ENCODE measurements around the gene ID1. TPM values are rescaled to one million over a fixed set of nuclear protein-coding genes. Genes with fewer than 3 reads are reported as not detected.

The ID1 gene
- total and polyA plus RNA-seq, 2 of the 13 experiments (the other 11 are each of a cell fraction or from before 2014, with no cell fraction given), result 320 to 419 TPM

- Histone ChIP-seq H3K79me2 (ENCODE audit: insufficient read depth, low read length) (peaks cover 11% of the 10 kb centered on the region), H3K36me3 (replicated peaks in 1 of 2; ENCODE audit: control insufficient read depth in 1 of 2, insufficient read depth in 2 of 2, low read length in 2 of 2) (peaks cover 26 to 32% of the 10 kb centered on the region in 2 experiments), H3K9ac (ENCODE audit: insufficient read depth, low read depth, low read length) (peak overlapping the region; percentile 9), H3K4me2 (ENCODE audit: low read depth, low read length) (peak overlapping the region; percentile 9; the same call in 1 of the 2 replicates), H3K27ac (ENCODE audit: extremely low read length, insufficient read depth, low read length) (peak overlapping the region; percentile 57), H3K4me1 (ENCODE audit: insufficient read depth, low read length) (peaks cover 62% of the 10 kb centered on the region), H2AFZ (ENCODE audit: low read length) (no peak overlapping the region), H3K9me3 (ENCODE audit: low read length) (no peaks in the 10 kb centered on the region), H3K4me3 (replicated peaks in 1 of 3; ENCODE audit: insufficient read depth in 1 of 3, low read depth in 2 of 3, low read length in 3 of 3) (no peak overlapping the region), H3K27me3 (ENCODE audit: control insufficient read depth in 1 of 2, insufficient read depth in 2 of 2, low read length in 2 of 2) (no peaks in the 10 kb centered on the region; a peak in 1 of 5 replicates), H4K20me1 (ENCODE audit: insufficient read depth, low read length) (no peaks in the 10 kb centered on the region)
- FAIRE-seq (no peak), DNase-seq (ENCODE audit: low spot score) (peak; percentile 44), ATAC-seq (no peak)
- intact Hi-C loops (cut with micrococcal nuclease; ENCODE audit: unreplicated experiment), result no loop called here
- POLR2A ChIA-PET, result interaction anchor here (0.7 to 16.4 kb wide), 12 partner anchors 10 to 182 kb away, joined by 3 to 1427 read pairs (median 6); partner anchors contain the start of gene ID1
- CTCF ChIA-PET (ENCODE audit: low intra/inter-chr PET ratio, low total read pairs), result interaction anchor here (0.6 to 7.7 kb wide), 5 partner anchors 10 to 153 kb away, joined by 3 to 335 read pairs (median 11); no protein-coding TSS in a partner anchor
- 76% methylated on average over 8 of the region's 8 CpGs for WGBS (ENCODE audit: low lambda C conversion rate)
- in situ Hi-C loops (cut with HindIII; ENCODE audit: extremely low pct_ligation_motif_present, low pct_unique_long_range_greater_than_20kb), result no loop called here
- no TSS peak for BruUV-seq (replicated peaks)
- no peak for TF ChIP-seq ZNF275 (CRISPR knock-in tag; IDR thresholded peaks at IDR 0.05; ENCODE audit: borderline replicate concordance)
- no peak for TF ChIP-seq ZFAT (CRISPR knock-in tag; conservative IDR thresholded peaks at IDR 0.05)
- 0 out of 2 replicates have a peak, but pooled peaks have one; percentile 56 for TF ChIP-seq CHD4 (IDR thresholded peaks at IDR 0.05; ENCODE audit: borderline replicate concordance, low read length)
- TF ChIP-seq GABPA (IDR thresholded peaks at IDR 0.05; ENCODE audit: low read depth, low read length), result no peak
- TF ChIP-seq GABPA (CRISPR knock-in tag; IDR thresholded peaks at IDR 0.05; ENCODE audit: low read depth), result no peak
- no peak for TF ChIP-seq ZUFSP (CRISPR knock-in tag; IDR thresholded peaks at IDR 0.05; ENCODE audit: borderline replicate concordance)
- TF ChIP-seq MLX (CRISPR knock-in tag; IDR thresholded peaks at IDR 0.05), result no peak
- TF ChIP-seq FLYWCH1 (CRISPR knock-in tag; IDR thresholded peaks at IDR 0.05), result no peak
- TF ChIP-seq MED8 (CRISPR knock-in tag; IDR thresholded peaks at IDR 0.05; ENCODE audit: insufficient replicate concordance), result no peak
- TF ChIP-seq DPF2 (CRISPR knock-in tag; IDR thresholded peaks at IDR 0.05; ENCODE audit: borderline replicate concordance, low read depth), result 0 out of 2 replicates have a peak, but pooled peaks have one; percentile 4
- no peak; the same call in 1 of the 2 replicates for TF ChIP-seq PHF8 (CRISPR knock-in tag; IDR thresholded peaks at IDR 0.05)
- TF ChIP-seq ZNF597 (CRISPR knock-in tag; IDR thresholded peaks at IDR 0.05), result 0 out of 2 replicates have a peak, but pooled peaks have one; percentile 12
- TF ChIP-seq ZNF432 (CRISPR knock-in tag; IDR thresholded peaks at IDR 0.05; ENCODE audit: borderline replicate concordance), result no peak
- TF ChIP-seq ATF4 (CRISPR knock-in tag; IDR thresholded peaks at IDR 0.05), result no peak
- TF ChIP-seq ZNF703 (CRISPR knock-in tag; IDR thresholded peaks at IDR 0.05; ENCODE audit: borderline replicate concordance), result no peak
- no peak for TF ChIP-seq IKZF5 (CRISPR knock-in tag; IDR thresholded peaks at IDR 0.05)
- no peak for TF ChIP-seq TBX2 (CRISPR knock-in tag; IDR thresholded peaks at IDR 0.05; ENCODE audit: borderline replicate concordance)
These were observed 35.0 kb upstream of the ID1 start for GRCh38 chr20:31570021-31570463.

All from HepG2 (cell line).